HEK293 (cell line): ENCODE results near the gene UST.

Experiments
- CTCF ChIA-PET: fragments of 350-600 bp; formaldehyde crosslinking; extraction: SDS; loops from one replicate; lab custom pipeline; 2021; ENCODE audit warnings: antibody characterized with exemption; lab: Yijun Ruan, JAX
- POLR2A ChIA-PET: fragments of 300-600 bp; formaldehyde crosslinking; extraction: SDS; loops from one replicate; lab custom pipeline; 2020; ENCODE audit warnings: antibody characterized with exemption, inconsistent platforms; lab: Yijun Ruan, JAX
- H3K27ac ChIP-seq: fragments of 200-500 bp; sonication (Bioruptor generic); 2 replicates; pipeline ENCODE4 v1.5.1; 2014; ENCODE audit warnings: low read depth, low read length, control low read depth, inconsistent platforms; ENCODE audit errors: extremely low read depth
- H3K36me3 ChIP-seq, 2 experiments: fragments of 200-500 bp in 1 of 2; sonication (Bioruptor generic) in 1 of 2; 1 replicate in 1 of 2; 2 replicates in 1 of 2; pipeline ENCODE4 v1.5.1; 2014 to 2017; ENCODE audit warnings: inconsistent platforms in 2 of 2, low read length in 2 of 2; ENCODE audit not compliant: control insufficient read depth in 2 of 2, insufficient read depth in 1 of 2
- H3K4me1 ChIP-seq: fragments of 200-500 bp; sonication (Bioruptor generic); 2 replicates; pipeline ENCODE4 v1.5.1; 2014; ENCODE audit warnings: mild to moderate bottlenecking, low read length, inconsistent platforms; ENCODE audit not compliant: control insufficient read depth, insufficient read depth
- H3K4me3 ChIP-seq: 2 replicates; pipeline ENCODE4 v1.5.1; 2011; ENCODE audit warnings: low read depth, mild to moderate bottlenecking, control low read depth, low read length, moderate library complexity
- H3K9me3 ChIP-seq: fragments of 200-500 bp; sonication (Bioruptor generic); 2 replicates; pipeline ENCODE4 v1.5.1; 2014; ENCODE audit warnings: low read depth, low read length, inconsistent platforms; ENCODE audit not compliant: control insufficient read depth, insufficient read depth
- EGR2 ChIP-seq: fragments of 450-650 bp; formaldehyde crosslinking; IDR thresholded peaks from 2 replicates; pipeline ENCODE4 v1.5.1; 2016; ENCODE audit warnings: low read depth, missing biosample characterization, missing genetic modification characterization
- IKZF3 ChIP-seq: fragments of 450-650 bp; IDR thresholded peaks from 2 replicates; pipeline ENCODE4 v1.5.0; 2018; ENCODE audit warnings: missing biosample characterization, mild to moderate bottlenecking, missing genetic modification characterization, moderate library complexity
- KLF7 ChIP-seq: fragments of 450-650 bp; formaldehyde crosslinking; IDR thresholded peaks from 2 replicates; pipeline ENCODE4 v1.5.1; 2016; ENCODE audit warnings: missing biosample characterization, missing genetic modification characterization, borderline replicate concordance
- PRDM2 ChIP-seq: fragments of 450-650 bp; formaldehyde crosslinking; IDR thresholded peaks from 2 replicates; pipeline ENCODE4 v1.5.1; 2016; ENCODE audit warnings: missing biosample characterization, missing genetic modification characterization, borderline replicate concordance
- SP7 ChIP-seq: fragments of 450-650 bp; formaldehyde crosslinking; IDR thresholded peaks from 2 replicates; pipeline ENCODE4 v1.5.1; 2016; ENCODE audit warnings: missing biosample characterization, missing genetic modification characterization
- ZBTB6 ChIP-seq: fragments of 450-650 bp; formaldehyde crosslinking; IDR thresholded peaks from 2 replicates; pipeline ENCODE4 v1.5.1; 2017; ENCODE audit warnings: missing biosample characterization, missing genetic modification characterization
- ZEB2 ChIP-seq: fragments of 450-650 bp; formaldehyde crosslinking; IDR thresholded peaks from 2 replicates; pipeline ENCODE4 v1.5.1; 2016; ENCODE audit warnings: missing biosample characterization, missing genetic modification characterization
- ZNF23 ChIP-seq: fragments of 450-650 bp; formaldehyde crosslinking; IDR thresholded peaks from 2 replicates; pipeline ENCODE4 v1.5.1; 2016; ENCODE audit warnings: missing biosample characterization, missing genetic modification characterization, borderline replicate concordance
- ZNF280C ChIP-seq: fragments of 450-650 bp; formaldehyde crosslinking; IDR thresholded peaks from 2 replicates; pipeline ENCODE4 v1.5.1; 2016; ENCODE audit warnings: missing biosample characterization, missing genetic modification characterization
- ZNF280D ChIP-seq: fragments of 450-650 bp; formaldehyde crosslinking; IDR thresholded peaks from 2 replicates; pipeline ENCODE4 v1.5.1; 2016; ENCODE audit warnings: missing biosample characterization, missing genetic modification characterization
- ZNF292 ChIP-seq: fragments of 450-650 bp; formaldehyde crosslinking; IDR thresholded peaks from 2 replicates; pipeline ENCODE4 v1.5.1; 2016; ENCODE audit warnings: low read depth, missing biosample characterization, missing genetic modification characterization, borderline replicate concordance
- ZNF335 ChIP-seq: fragments of 450-650 bp; formaldehyde crosslinking; conservative IDR thresholded peaks from 2 replicates; pipeline ENCODE4 v1.5.1; 2016; ENCODE audit warnings: missing biosample characterization, missing genetic modification characterization
- ZNF423 ChIP-seq: fragments of 450-650 bp; formaldehyde crosslinking; IDR thresholded peaks from 2 replicates; pipeline ENCODE4 v1.5.1; 2016; ENCODE audit warnings: missing biosample characterization, missing genetic modification characterization
- ZNF449 ChIP-seq: fragments of 450-650 bp; formaldehyde crosslinking; IDR thresholded peaks from 2 replicates; pipeline ENCODE4 v1.5.1; 2017; ENCODE audit warnings: missing biosample characterization, mild to moderate bottlenecking, missing genetic modification characterization, moderate library complexity
- ZNF580 ChIP-seq: fragments of 450-650 bp; formaldehyde crosslinking; IDR thresholded peaks from 2 replicates; pipeline ENCODE4 v1.5.1; 2016; ENCODE audit warnings: missing biosample characterization, missing genetic modification characterization
- ZNF623 ChIP-seq: fragments of 450-650 bp; formaldehyde crosslinking; IDR thresholded peaks from 2 replicates; pipeline ENCODE4 v1.5.1; 2016; ENCODE audit warnings: missing biosample characterization, missing genetic modification characterization
- ZNF777 ChIP-seq: fragments of 450-650 bp; formaldehyde crosslinking; IDR thresholded peaks from 2 replicates; pipeline ENCODE4 v1.5.1; 2017; ENCODE audit warnings: missing biosample characterization, missing genetic modification characterization, borderline replicate concordance
- ZNF837 ChIP-seq: fragments of 450-650 bp; formaldehyde crosslinking; IDR thresholded peaks from 2 replicates; pipeline ENCODE4 v1.5.1; 2016; ENCODE audit warnings: missing biosample characterization, missing genetic modification characterization

Gene UST

GRCh38 chr6:148955441-148955840 is 208.6 kb downstream of the UST start:
- Histone ChIP-seq H3K4me3 (no peak overlapping the region), H3K27ac (no peak overlapping the region), H3K36me3 (peaks cover 0 to 6% of the 10 kb centered on the region in 2 experiments; a peak in 1 of 3 replicates), H3K4me1 (peaks cover 11% of the 10 kb centered on the region), H3K9me3 (no peaks in the 10 kb centered on the region; the same call in 1 of the 2 replicates)
- TF ChIP-seq ZNF777 (tag by site-specific recombination): no peak
- TF ChIP-seq ZNF837 (tag by site-specific recombination): no peak
- no peak for TF ChIP-seq ZNF23
- TF ChIP-seq EGR2 (tag by site-specific recombination): no peak
- TF ChIP-seq ZNF449: no peak
- TF ChIP-seq ZNF292 (tag by site-specific recombination): no peak
- no peak for TF ChIP-seq ZNF580
- TF ChIP-seq ZNF423 (tag by site-specific recombination): no peak
- TF ChIP-seq ZEB2 (tag by site-specific recombination): no peak
- no peak for TF ChIP-seq ZNF280D
- TF ChIP-seq ZNF623: no peak
- no peak for TF ChIP-seq IKZF3 (tag by site-specific recombination)
- no peak for TF ChIP-seq PRDM2 (tag by site-specific recombination)
- TF ChIP-seq SP7: no peak
- no peak for TF ChIP-seq ZNF280C (tag by site-specific recombination)
- no peak for TF ChIP-seq ZNF335
- TF ChIP-seq ZBTB6 (tag by site-specific recombination): no peak
- no peak for TF ChIP-seq KLF7 (tag by site-specific recombination)
- POLR2A ChIA-PET: no interaction called here
- CTCF ChIA-PET: interaction anchor here (0.6 to 1.2 kb wide), 3 partner anchors 62 to 378 kb away, joined by 3 to 4 read pairs (median 3); no protein-coding TSS in a partner anchor
